Nasal cavity respiratory epithelium epithelial cell of viscerocranial mucosa (primary cell): ENCODE results near the gene OR2V1. TPM values are rescaled to one million over a fixed set of nuclear protein-coding genes. Genes with fewer than 3 reads are reported as not detected.

Experiments used
- total RNA-seq: library from RNA; depleted of rRNA; stranded (reverse); fragments of >200 nt; gene quantifications from 2 replicates; pipeline ENCODE4 v1.2.3, GENCODE V29; 2014

The OR2V1 gene, protein sequence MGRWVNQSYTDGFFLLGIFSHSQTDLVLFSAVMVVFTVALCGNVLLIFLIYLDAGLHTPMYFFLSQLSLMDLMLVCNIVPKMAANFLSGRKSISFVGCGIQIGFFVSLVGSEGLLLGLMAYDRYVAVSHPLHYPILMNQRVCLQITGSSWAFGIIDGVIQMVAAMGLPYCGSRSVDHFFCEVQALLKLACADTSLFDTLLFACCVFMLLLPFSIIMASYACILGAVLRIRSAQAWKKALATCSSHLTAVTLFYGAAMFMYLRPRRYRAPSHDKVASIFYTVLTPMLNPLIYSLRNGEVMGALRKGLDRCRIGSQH
- total RNA-seq = not detected in 2 replicates

GRCh38 chr5:181130832-181131496 is at the start of gene OR2V1:
Gene OR2V1, minus strand, starts transcription at chr5:181131169. Its CDS starts 5,865 bp downstream, at chr5:181125304.

DNA sequence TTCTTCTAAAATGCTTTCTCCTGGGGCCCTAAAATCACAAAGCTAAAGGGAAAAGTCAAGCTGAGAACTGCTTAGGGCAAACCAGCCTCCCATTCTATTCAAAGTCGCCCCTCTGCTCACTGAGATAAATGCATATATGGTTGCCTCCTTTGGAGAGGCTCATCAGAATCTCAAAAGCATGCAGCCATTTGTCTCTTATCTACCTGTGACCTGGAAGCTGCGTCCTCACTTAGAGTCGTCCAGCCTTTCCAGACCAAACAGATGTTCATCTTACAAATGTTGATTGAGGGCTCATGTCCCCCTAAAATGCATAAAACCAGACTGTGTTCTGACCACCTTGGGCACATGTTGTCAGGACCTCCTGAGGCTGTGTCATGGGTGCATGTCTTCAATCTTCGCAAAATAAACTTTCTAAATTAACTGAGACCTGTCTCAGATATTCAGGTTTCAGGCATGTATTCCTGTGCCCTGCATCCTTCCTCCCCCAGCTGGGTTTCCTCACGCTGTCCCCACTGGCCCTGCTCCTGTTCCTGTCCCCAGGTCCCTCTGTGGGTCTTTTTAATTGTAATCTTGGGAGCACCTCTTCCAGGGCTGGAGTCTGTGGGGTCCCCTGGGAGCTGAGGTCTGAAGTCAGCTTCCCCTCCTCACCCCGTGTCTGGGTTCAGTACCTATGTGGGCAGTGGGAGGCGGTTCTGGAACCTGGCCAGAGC is 16.1 kb upstream of the OR2V1 start, which contains the start of gene OR2V2:
OR2V2 (plus strand) TSS at position 660 of the 710 bp plus-strand sequence. CDS start 7,357 bp downstream, outside the sequence.

Other genes with a start within 250 kb of the OR2V1 start
- not detected in 2 replicates for gene BTNL8, start 232.0 kb downstream of the OR2V1 start, total RNA-seq
- gene BTNL3, start 142.3 kb downstream of the OR2V1 start, total RNA-seq = not detected in 2 replicates
- gene BTNL9, start 90.9 kb downstream of the OR2V1 start, total RNA-seq = 0.07 TPM in 1 of 2 replicates, not detected in the other
- not detected in 2 replicates for gene OR2V2, start 16.4 kb upstream of the OR2V1 start, total RNA-seq
- gene TRIM7, start 74.0 kb upstream of the OR2V1 start, total RNA-seq = 12.8 and 15.7 TPM in 2 replicates
- 18.8 and 20.1 TPM in 2 replicates for gene TRIM41, start 92.1 kb upstream of the OR2V1 start, total RNA-seq
- gene RACK1, start 112.7 kb upstream of the OR2V1 start, total RNA-seq = 4,498 and 5,913 TPM in 2 replicates
- gene TRIM52, start 130.0 kb upstream of the OR2V1 start, total RNA-seq = 1.4 and 7.4 TPM in 2 replicates
- not detected in 2 replicates for gene OR4F3, start 236.1 kb upstream of the OR2V1 start, total RNA-seq